Umbilical cord (tissue), 2 donors: ENCODE results near the gene CDK19. TPM values are rescaled to one million over a fixed set of nuclear protein-coding genes. Genes with fewer than 3 reads are reported as not detected.
"Not testable (repeated sequence)": the region's sequence is repeated elsewhere in the genome, so short reads cannot be mapped to it uniquely, and the experiment has no call there.

Experiments used
- DNase-seq: peaks from one replicate; pipeline ENCODE4 v3.0.0-alpha.2; 2015; ENCODE audit warnings: low spot score
- total RNA-seq: library from RNA; depleted of rRNA; stranded (reverse); fragments of >200 nt; gene quantifications from one replicate; pipeline ENCODE4 v1.2.3, GENCODE V29; 2014; ENCODE audit warnings: low replicate concordance; ENCODE audit not compliant: insufficient read depth

CDK19 gene
- total RNA-seq, 1 donor from 2014 or later, result 18.8 TPM

- DNase-seq, result no peak
Measured at GRCh38 chr6:110813338-110814101, 1.7 kb downstream of the CDK19 start.

GRCh38 chr6:110812719-110813118, 2.5 kb downstream of the CDK19 start:
- DNase-seq, result no peak

GRCh38 chr6:110810896-110811586, 4.2 kb downstream of the CDK19 start:
- no peak for DNase-seq

- no peak for DNase-seq
Measured at GRCh38 chr6:110809792-110810191, 5.5 kb downstream of the CDK19 start.

GRCh38 chr6:110802175-110802574, 13.1 kb downstream of the CDK19 start:
- not testable (repeated sequence) for DNase-seq

- DNase-seq, result no peak
Measured at GRCh38 chr6:110800839-110801196, 14.5 kb downstream of the CDK19 start.

- DNase-seq, result no peak
Measured at GRCh38 chr6:110800196-110800838, 15.0 kb downstream of the CDK19 start.

GRCh38 chr6:110799655-110800054, 15.6 kb downstream of the CDK19 start:
- DNase-seq, result no peak

- DNase-seq, result no peak
Measured at GRCh38 chr6:110799189-110799588, 16.1 kb downstream of the CDK19 start.

GRCh38 chr6:110795271-110795670, 20.0 kb downstream of the CDK19 start:
- no peak for DNase-seq

- no peak for DNase-seq
Measured at GRCh38 chr6:110786696-110787095, 28.6 kb downstream of the CDK19 start.

GRCh38 chr6:110786271-110786670, 29.0 kb downstream of the CDK19 start:
- no peak for DNase-seq

- DNase-seq, result no peak
Measured at GRCh38 chr6:110784610-110784979, 30.7 kb downstream of the CDK19 start.

GRCh38 chr6:110781522-110782214, 33.6 kb downstream of the CDK19 start:
- no peak for DNase-seq

- DNase-seq, result no peak
Measured at GRCh38 chr6:110778333-110778732, 36.9 kb downstream of the CDK19 start.

- no peak for DNase-seq
Measured at GRCh38 chr6:110777636-110778035, 37.6 kb downstream of the CDK19 start.

GRCh38 chr6:110776413-110776812, 38.9 kb downstream of the CDK19 start:
- no peak for DNase-seq

- no peak for DNase-seq
Measured at GRCh38 chr6:110769923-110770322, 45.3 kb downstream of the CDK19 start.

- DNase-seq, result no peak
Measured at GRCh38 chr6:110768057-110768456, 47.2 kb downstream of the CDK19 start.

GRCh38 chr6:110761371-110761770, 53.9 kb downstream of the CDK19 start:
- DNase-seq, result no peak

- no peak for DNase-seq
Measured at GRCh38 chr6:110760589-110760988, 54.7 kb downstream of the CDK19 start.

GRCh38 chr6:110760098-110760497, 55.2 kb downstream of the CDK19 start:
- DNase-seq, result not testable (repeated sequence)
